GM12892 (cell line): ENCODE measurements around the gene RASL10A.

Experiments used
- POLR2A ChIP-seq: IDR thresholded peaks from 2 replicates; pipeline ENCODE4 v1.6.1; 2011; ENCODE audit warnings: low read depth, low read length, control low read depth
- POLR2AphosphoS5 ChIP-seq: IDR thresholded peaks from 2 replicates; pipeline ENCODE4 v1.6.1; 2011; ENCODE audit warnings: low read depth, low read length, control low read depth
- TAF1 ChIP-seq: IDR thresholded peaks from 2 replicates; pipeline ENCODE4 v1.6.1; 2011; ENCODE audit warnings: low read depth, mild to moderate bottlenecking, control low read depth, low read length, borderline replicate concordance

DNA sequence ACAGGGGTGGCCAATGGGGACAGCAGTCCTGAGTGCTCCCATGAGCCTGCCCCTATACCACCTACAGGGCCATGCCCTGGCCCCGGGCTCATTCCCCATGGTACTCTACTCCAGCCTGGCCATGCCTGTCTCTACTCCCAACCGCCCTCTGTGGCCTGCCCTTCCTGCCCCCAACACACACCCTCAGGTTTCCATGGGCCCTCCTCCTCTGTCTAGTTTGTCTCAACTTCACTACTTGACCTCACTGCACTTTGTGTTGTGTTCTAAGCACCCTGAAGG lies 26.3 kb upstream of the RASL10A start:
- TF ChIP-seq POLR2A = no peak
- TF ChIP-seq TAF1 = no peak
- TF ChIP-seq POLR2AphosphoS5 = no peak
